Brain pericyte (primary cell): ENCODE measurements around the gene TBC1D16.

Experiments used
- DNase-seq: peaks from one replicate; pipeline ENCODE4 v3.0.0-alpha.2; 2012; ENCODE audit warnings: low read depth, low spot score

The TBC1D16 gene

GRCh38 chr17:80035687-80035936 lies at the start of gene TBC1D16:
Gene TBC1D16, minus strand, starts transcription at chr17:80035872. Its CDS starts 22,325 bp downstream, at chr17:80013547.
- no peak for DNase-seq

DNA sequence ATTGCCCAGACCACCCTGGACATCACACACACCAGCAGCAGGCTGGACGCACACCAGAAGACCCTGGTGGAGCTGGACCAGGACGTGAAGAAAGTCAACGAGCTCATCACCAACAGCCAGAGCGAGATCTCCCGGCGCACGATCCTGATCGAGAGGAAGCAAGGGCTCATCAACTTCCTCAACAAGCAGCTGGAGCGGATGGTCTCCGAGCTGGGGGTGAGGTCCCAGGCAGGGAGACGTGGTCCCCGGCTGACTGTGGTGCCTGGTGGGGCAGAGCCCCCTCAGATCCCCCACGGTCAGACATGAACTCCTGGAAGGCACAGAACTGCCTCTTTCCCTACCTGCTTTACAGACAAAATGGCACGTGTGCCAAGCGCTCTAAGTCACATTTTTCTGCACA lies 49.1 kb upstream of the TBC1D16 start:
- no peak for DNase-seq

DNA sequence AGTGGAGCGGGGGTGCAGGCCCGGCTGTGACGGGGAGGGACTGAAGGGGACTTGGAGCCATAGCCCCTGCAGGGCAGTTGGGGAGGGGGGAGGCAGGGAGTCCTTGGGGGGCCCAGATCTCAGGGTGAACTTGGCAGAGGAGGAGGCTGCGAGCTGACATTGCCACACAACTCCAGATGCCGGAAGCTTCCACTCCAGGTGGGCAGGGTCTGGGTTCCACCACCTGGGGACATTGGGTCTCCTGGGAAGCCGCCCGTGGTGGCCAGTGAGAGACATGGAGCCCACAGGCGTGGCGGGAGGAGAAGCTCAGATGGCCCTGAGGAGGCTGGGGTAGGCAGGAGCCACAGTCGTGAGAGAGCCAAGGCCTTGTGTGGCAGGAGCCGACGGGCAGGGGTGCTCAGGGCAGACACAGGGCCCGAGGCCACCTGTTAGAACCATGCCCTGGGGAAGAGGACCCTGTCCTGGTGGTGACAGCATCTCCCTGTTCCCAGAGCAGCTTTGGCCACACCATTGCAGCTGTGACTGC lies 47.5 kb upstream of the TBC1D16 start:
- DNase-seq = no peak

- DNase-seq = no peak
Measured at GRCh38 chr17:80082403-80083135, 46.9 kb upstream of the TBC1D16 start.

- DNase-seq = no peak
Measured at GRCh38 chr17:80081596-80081995, 45.9 kb upstream of the TBC1D16 start.

DNA sequence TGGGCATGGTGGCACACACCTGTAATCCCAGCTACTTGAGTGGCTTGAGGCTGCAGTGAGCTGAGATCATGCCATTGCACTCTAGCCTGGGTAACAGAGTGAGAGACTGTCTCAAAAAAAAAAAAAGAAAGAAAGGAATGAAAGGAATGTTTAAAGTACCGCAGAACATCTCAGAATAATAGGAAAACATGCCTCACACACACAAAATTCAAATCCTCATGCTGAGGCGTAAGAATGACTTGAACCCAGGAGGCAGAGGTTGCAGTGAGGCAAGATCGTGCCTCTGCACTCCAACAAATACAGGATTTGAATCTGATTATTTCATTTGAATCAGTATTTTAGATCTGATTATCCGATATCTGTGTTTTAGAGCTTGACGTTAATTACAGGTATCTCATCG lies 44.4 kb upstream of the TBC1D16 start:
- DNase-seq = no peak

GRCh38 chr17:80072410-80072809 lies 36.7 kb upstream of the TBC1D16 start:
- no peak for DNase-seq

GRCh38 chr17:80071116-80071841 lies 35.6 kb upstream of the TBC1D16 start:
- no peak for DNase-seq

GRCh38 chr17:80070375-80071115 lies 34.9 kb upstream of the TBC1D16 start:
- no peak for DNase-seq

GRCh38 chr17:80068301-80069222 lies 32.9 kb upstream of the TBC1D16 start:
- DNase-seq = no peak

DNA sequence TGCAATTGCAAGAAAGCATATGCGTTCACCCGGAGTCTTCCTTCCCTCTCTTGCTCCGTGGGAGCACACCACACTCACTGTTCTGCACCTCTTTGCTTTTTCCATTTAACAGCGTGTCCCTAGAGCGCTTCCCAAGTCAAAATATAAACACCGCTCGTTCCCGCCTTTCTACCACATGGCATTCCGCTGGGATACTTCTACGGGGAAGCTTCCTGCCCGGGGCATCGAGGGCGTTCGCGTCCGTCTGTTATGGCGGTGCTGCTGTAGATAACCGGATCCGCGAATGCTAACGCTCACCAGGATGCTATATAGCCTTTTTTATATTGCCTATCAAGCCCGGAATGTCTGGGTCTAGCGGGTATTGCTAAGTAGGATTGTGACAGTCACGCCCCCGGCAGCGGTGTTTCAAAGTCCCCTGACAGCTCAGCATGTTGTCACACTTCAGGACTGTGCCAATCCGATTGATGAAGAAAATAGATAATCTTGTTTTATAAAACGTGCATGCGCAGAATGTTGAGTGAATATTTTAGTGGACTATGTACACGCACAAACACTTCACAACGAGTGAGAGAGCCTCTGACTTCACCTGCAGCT lies 31.8 kb upstream of the TBC1D16 start:
- no peak for DNase-seq

DNA sequence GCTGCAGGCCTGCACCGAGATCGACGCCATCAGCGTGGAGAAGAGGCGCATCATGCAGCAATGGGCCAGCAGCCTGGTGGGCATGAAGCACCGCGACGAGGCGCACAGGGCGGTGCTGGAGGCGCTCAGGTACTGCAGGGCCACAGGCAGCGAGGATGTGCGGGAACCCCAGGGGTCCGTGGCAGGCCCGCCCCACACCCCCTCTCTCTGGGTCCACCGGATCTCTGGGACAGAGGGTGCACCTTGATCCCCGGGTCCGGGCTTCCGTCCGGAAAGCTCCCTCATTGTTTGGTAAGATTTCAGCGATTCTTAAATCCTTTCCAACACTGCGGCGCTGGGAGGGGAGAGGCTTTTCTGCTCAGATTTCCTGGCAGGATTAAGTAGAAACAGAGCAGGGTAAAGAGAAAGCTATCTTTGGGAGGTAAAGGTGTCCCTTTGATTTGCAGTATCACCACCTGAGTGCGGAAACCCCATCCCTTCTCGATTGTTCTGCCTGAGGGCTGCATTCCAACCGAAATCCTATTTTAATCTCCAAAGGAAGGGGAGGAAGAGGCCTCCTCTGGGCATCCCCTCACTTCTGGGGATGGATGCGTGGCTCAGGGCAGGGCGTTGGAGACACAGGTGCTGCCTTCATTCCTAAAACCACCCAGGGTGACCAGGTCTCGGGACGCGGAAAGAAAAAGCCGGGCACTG lies 30.0 kb upstream of the TBC1D16 start:
- no peak for DNase-seq

- DNase-seq = no peak
Measured at GRCh38 chr17:80064696-80065095, 29.0 kb upstream of the TBC1D16 start.

DNA sequence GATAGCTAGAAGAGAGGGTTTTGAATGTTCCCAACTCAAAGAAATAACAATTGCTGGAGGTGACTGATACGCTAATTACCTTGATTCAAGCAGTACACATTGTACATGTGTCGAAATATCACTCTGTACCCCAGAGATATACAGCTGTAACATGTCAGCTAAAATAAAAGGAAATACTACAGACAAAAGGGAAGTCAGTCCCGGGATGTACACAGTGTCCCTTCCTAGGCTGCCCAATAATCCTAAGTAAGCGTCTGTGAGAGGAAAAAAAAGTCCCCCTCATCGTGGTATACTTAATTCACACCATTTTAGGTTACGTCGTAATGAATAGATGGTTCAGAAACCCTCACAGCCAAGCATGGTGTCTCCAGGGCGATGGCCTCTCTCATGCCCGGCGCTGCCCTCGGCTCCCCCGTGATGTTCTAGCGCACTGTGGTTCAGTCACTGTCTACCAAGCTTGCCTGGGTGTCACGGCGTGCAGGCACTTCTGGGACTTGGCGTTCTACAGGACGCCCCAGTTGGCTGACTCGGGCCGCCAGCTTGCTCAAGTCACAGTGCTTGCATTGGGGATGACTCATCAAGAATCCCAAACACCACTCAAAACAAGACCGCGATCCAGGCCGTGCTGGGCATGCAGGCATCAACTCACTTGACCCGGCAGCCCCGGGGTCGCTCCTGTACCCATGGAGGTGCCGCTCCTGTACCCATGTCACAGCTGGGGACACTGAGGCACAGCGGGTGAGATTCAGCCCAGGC lies 28.3 kb upstream of the TBC1D16 start:
- no peak for DNase-seq

GRCh38 chr17:80061421-80061820 lies 25.7 kb upstream of the TBC1D16 start:
- DNase-seq = no peak

DNA sequence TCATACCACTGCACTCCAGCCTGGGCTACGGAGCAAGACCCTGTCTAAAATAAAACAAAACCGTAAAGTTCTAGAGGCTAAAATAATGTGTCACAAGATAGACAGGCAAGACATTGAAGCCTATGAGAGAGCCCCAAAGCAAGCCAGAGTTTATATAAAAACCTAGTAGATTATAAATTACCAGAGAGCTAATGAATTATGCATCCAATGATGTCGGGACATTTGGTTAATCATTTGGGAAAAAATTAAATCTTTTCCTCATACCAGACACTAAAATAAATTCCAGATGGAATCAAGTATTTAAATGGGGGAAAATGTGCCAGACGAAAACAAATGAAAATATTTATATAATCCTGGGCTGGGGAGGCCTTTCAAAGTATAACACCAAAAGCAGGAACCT lies 25.0 kb upstream of the TBC1D16 start:
- DNase-seq = no peak

- no peak for DNase-seq
Measured at GRCh38 chr17:80058311-80058955, 22.8 kb upstream of the TBC1D16 start.

GRCh38 chr17:80055597-80055996 lies 19.9 kb upstream of the TBC1D16 start:
- DNase-seq = no peak

DNA sequence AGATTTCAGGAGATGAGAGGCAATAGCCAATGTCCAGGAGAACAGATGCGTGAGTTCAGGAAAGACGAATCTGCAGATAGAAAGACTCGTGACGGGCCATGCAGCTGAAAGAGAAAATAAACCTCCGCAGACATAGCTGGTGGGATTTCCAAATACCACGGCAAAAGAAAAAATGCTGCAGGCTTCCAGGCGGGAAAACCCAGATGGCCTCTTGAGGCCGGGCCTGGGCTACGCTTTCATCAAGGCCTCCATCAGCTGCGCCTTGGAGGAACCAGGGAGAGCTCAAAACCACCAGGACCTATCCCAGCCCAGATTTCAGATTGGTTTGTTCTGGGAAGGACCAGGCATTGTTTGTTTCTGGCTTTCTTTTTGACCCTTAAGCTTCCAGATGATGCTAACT lies 17.4 kb upstream of the TBC1D16 start:
- no peak for DNase-seq
